HG03457 (cell line): ENCODE measurements around the gene APPL2.
"Not testable (repeated sequence)": the region's sequence is repeated elsewhere in the genome, so short reads cannot be mapped to it uniquely, and the experiment has no call there.

Experiments used
- ATAC-seq: cut with Tn5 transposase; IDR thresholded peaks from one replicate; pipeline ENCODE4 v1.9.1; 2021; ENCODE audit warnings: moderate number of reproducible peaks; ENCODE audit not compliant: unreplicated experiment

The APPL2 gene

DNA sequence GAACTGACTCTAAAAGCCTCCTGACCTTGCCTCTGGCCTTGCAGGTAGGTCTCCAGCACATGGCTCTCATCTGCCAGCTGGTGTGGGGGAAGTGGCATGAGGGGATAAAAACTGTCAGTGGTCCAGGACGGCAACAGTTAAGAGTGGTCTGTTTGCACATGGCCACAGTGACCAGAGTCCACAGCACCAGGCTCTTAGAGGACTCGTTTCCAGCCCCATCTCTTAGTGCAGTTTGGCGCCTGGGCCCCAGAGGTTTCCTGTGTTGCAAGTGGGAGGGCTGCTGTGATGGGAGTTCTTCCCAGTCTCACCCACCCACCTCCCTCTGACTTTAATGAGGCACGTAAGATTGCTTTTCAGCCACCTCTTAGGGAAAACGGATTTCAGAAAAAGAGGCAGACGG, 37.0 kb downstream of the APPL2 start:
- ATAC-seq, result no peak

GRCh38 chr12:105196090-105196489, 39.9 kb downstream of the APPL2 start:
- ATAC-seq, result no peak

- no peak for ATAC-seq
These were observed 41.0 kb downstream of the APPL2 start for GRCh38 chr12:105194947-105195346.

GRCh38 chr12:105192624-105193225, 43.2 kb downstream of the APPL2 start:
- no peak for ATAC-seq

DNA sequence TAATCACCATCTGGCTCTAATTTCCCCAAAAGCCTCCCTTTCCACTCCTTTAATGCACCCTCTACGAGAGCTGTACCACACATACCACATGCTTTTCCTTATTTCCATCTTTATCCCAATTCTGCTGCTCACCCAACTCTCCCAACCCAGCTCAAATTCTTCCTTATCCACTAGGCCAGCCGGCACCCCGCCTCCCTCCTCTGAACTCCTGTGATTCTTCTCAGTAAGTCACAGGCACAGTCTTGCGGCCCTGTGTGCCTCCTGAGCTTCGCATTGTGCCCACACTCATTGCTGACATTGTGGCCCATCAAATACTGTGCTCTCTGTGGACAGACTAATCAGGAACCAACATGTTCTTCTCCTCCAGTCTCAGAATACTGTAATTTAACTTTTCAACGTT, 45.4 kb downstream of the APPL2 start:
- ATAC-seq, result no peak

- no peak for ATAC-seq
These were observed 46.7 kb downstream of the APPL2 start for GRCh38 chr12:105189293-105189692.

- ATAC-seq, result not testable (repeated sequence)
These were observed 52.0 kb downstream of the APPL2 start for GRCh38 chr12:105183976-105184375.

- not testable (repeated sequence) for ATAC-seq
These were observed 52.6 kb downstream of the APPL2 start for GRCh38 chr12:105183406-105183805.

DNA sequence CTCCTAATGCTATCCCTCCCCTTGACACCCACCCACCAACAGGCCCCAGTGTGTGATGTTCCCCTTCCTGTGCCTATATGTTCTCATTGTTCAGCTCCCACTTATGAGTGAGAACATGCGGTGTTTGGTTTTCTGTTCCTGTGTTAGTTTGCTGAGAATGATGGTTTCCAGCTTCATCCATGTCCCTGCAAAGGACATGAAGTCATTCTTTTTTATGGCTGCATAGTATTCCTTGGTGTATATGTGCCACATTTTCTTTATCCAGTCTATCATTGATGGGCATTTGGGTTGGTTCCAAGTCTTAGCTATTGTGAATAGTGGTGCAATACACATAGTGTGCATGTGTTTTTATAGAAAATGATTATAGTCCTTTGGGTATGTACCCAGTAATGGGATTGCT, 56.9 kb downstream of the APPL2 start:
- not testable (repeated sequence) for ATAC-seq

DNA sequence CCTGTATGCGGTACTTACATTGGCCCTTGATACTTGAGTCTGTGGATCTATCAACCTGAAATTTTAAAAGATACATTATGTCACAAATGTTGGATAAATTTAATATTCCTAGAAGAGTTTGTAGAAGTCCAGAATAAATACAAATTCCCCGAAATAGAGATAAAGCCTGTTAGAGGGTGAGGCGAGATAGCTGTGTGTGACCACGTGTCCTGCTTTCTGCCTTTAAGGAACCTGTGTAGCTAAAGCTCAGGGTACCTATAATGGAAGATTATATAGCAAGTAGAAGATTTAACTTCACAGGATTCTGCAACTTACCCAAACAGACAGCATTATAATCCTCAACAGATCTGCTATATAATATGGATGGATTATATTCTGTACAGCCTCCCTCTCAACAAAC, 58.8 kb downstream of the APPL2 start:
- ATAC-seq, result no peak

DNA sequence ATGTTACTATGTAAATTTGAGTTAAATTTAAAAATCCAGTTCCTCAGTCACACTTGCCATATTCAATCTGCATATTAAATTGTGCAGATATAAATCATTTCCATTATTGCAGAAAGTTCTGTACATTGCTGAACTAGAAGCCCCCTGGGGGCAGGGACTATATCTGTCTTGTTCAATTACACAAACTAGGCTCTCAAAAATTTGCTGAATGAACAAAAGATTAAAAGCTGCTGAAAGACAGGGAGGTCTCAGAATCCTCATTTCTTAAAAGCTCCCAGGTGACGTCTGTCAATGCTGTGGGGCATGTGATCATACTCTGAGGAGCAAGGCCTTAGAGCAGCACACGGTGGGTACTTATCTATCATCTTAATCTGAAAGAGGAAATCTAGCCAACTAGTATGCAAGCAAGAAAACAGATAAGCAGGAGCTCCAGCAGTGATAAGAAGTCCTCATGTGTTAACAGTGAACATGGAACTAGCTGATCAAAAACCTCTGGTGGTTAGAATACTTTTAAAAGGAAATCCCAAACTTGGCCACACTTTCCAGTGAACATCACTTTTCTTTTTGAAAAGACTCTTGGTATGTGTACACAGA, 60.5 kb downstream of the APPL2 start:
- ATAC-seq, result no peak

- no peak for ATAC-seq
These were observed 64.1 kb downstream of the APPL2 start for GRCh38 chr12:105171691-105172436.

DNA sequence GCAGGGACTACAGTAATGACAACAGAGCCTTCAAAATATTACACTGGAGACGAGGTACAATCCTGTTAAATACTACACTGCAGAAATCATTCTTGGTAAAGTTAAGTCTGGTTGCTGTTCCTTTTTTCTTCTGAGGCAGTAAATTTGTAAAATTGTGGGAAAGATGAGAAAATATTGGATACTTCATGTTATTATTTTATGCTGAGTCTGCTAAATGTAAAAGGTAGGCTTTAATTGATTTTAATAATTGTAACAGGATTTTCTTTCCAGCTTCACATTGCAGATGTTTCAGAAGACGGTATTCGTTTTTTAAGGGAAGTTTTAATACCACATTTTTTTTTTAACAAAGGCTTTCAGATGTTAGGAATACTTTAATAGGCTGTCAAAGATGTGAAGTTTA, 65.8 kb downstream of the APPL2 start:
- ATAC-seq, result no peak

DNA sequence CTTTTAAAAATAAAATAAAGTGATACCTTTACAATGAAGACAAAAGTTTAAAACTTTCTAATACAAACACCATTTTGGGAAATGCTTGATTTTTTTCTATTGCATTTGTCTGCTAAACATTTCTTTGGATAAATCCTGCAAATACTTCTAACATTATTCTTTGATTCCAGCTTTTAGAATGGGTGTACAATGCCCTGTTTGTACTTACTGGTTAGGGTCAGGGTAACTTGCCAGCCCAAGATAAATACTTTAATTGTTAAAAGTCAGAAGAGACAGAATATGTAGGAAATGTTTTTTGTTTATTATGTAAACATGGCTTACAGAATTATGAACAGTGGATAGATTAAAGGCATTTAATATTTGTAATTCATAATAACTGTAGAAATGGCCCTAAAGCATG, 68.0 kb downstream of the APPL2 start:
- no peak for ATAC-seq

GRCh38 chr12:105167346-105167745, 68.6 kb downstream of the APPL2 start:
- ATAC-seq, result no peak

DNA sequence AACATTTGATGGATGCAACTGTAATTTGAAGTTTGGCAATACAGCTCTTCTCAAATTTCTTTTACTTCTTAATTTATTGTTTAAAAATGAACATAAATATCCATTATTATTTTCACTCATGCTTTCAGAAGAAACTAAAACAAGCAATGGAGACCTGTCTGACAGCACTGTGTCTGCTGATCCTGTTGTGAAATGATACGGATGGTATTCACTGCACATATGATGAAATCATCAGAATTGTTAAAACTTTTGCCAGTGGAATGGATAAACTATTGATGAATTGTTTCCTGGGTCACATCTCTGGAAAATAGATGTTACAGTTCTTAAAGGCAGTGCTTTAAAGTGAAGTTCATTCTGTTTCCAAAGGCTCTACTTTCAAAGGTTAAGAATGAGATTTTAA, 69.2 kb downstream of the APPL2 start:
- no peak for ATAC-seq

DNA sequence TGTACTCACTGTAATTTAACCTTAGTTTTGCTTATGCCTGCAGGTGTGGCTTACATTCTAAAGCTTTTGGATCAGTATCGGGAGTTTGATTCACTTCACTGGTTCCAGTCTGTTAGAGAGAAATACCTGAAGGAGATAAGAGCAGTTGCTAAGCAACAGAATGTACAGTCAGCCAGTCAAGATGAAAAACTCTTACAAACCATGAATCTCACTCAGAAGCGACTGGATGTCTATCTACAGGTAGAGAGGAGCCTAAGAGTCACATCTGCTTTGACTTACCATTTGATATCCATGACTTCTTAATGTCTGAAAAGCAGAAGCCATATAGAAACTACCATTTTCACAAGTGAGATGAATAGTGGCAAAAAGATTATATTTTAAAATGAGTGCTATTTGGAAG, 71.9 kb downstream of the APPL2 start:
- ATAC-seq, result no peak

- ATAC-seq, result no peak
These were observed 73.8 kb downstream of the APPL2 start for GRCh38 chr12:105162174-105162573.

DNA sequence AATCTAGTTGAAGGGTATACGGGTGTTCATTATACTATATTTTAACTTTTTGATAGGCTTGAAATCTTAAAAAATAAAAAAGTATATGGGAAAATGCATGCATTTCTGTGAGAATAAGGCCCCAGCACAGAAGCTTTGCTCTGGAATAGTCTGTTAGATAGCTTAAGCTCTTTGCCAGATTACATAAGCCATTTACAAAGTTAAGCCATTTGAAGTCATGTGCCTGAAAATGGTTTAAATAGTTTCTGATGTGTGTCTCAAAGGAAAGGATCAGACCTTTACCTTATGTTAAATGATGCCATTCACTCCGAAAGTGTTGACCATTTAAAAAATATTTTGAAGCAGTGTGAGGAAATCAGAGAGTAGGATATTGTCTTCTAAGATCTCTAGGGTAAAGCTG, 77.1 kb downstream of the APPL2 start:
- ATAC-seq, result no peak

- no peak for ATAC-seq
These were observed 78.4 kb downstream of the APPL2 start for GRCh38 chr12:105157606-105158005.

- no peak for ATAC-seq
These were observed 79.7 kb downstream of the APPL2 start for GRCh38 chr12:105156260-105156659.

DNA sequence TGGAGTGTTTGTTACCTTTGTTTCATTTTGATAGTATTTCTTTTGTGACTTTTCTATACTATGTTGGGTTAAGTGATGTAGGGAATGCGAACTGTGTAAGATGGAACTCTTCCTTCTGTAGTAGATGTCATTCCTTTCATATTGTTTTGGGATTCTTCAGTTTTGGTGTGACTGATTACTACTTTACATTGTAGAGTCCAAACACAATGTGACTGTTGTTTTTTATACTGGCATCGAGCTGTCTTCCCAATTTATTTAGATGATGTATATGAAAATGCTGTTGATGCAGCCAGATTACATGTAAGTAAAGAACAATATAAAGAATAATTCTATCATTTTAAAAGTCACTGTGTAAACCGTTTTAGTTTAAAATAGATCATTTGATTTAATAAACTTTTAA, 93.7 kb downstream of the APPL2 start:
- no peak for ATAC-seq
